HCT116 (cell line): ENCODE results near the gene FOS.

ENCODE experiments used
- EGR1 ChIP-seq: IDR thresholded peaks from 2 replicates; pipeline ENCODE4 v1.6.1; 2012; ENCODE audit warnings: low read depth
- EZH2phosphoT487 ChIP-seq: fragments of 200-600 bp; IDR thresholded peaks from 2 replicates; pipeline ENCODE4 v1.6.1; 2018; ENCODE audit warnings: antibody characterized with exemption, borderline replicate concordance
- POLR2A ChIP-seq: IDR thresholded peaks from 2 replicates; pipeline ENCODE4 v1.7.0; 2011; ENCODE audit warnings: borderline replicate concordance; ENCODE audit not compliant: insufficient read depth, insufficient read length; ENCODE audit errors: extremely low read depth
- TF ChIP-seq, protein P1 (sequence below), 3 experiments: fragments of 200-600 bp in 1 of 3; sonication (generic) in 1 of 3; IDR thresholded peaks in 2 of 3; conservative IDR thresholded peaks in 1 of 3; 2 replicates each; pipeline ENCODE4 v1.5.1; 2012 to 2017; ENCODE audit warnings: low read depth in 2 of 3, low read length in 2 of 3, antibody characterized with exemption in 1 of 3, borderline replicate concordance in 1 of 3, control low read depth in 1 of 3, mild to moderate bottlenecking in 1 of 3, mixed read lengths in 1 of 3, mixed run types in 1 of 3, moderate library complexity in 1 of 3; ENCODE audit not compliant: insufficient read depth in 1 of 3

DNA sequence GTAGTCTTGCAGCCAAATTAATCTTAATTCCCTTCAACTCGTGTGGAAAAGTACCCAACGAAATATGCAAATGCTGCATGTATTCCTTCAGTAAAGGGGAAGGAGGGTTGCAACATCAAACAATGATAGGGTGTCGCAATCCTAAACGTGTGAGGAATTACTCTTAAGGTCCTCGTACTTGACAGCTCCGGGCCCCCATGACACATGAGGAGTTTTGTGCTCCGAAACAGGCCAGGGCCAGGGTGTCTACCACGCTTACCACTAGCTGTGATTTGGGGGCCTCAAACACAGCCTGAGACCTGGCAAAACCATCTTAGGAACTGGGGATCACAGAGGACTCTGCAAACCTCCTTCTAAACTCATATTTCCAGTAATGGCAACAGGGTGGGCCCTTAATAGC lies 20.4 kb downstream of the FOS start:
- TF ChIP-seq, protein P1, sequence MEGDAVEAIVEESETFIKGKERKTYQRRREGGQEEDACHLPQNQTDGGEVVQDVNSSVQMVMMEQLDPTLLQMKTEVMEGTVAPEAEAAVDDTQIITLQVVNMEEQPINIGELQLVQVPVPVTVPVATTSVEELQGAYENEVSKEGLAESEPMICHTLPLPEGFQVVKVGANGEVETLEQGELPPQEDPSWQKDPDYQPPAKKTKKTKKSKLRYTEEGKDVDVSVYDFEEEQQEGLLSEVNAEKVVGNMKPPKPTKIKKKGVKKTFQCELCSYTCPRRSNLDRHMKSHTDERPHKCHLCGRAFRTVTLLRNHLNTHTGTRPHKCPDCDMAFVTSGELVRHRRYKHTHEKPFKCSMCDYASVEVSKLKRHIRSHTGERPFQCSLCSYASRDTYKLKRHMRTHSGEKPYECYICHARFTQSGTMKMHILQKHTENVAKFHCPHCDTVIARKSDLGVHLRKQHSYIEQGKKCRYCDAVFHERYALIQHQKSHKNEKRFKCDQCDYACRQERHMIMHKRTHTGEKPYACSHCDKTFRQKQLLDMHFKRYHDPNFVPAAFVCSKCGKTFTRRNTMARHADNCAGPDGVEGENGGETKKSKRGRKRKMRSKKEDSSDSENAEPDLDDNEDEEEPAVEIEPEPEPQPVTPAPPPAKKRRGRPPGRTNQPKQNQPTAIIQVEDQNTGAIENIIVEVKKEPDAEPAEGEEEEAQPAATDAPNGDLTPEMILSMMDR (IDR thresholded peaks at IDR 0.05 in 2 of 3, conservative IDR thresholded peaks at IDR 0.05 in 1 of 3; ENCODE audit: borderline replicate concordance in 1 of 3, insufficient read depth in 1 of 3, low read depth in 2 of 3, low read length in 2 of 3) = no peak
- TF ChIP-seq POLR2A = no peak
- no peak for TF ChIP-seq EGR1
- TF ChIP-seq EZH2phosphoT487 = no peak
